OCI-M2 (cell line): Measurements from ENCODE around the gene TOB2.

Experiments used
- DNase-seq: peaks from one replicate; lab custom pipeline; 2025; ENCODE audit not compliant: unreplicated experiment; lab: John Stamatoyannopoulos, UW

Gene TOB2

GRCh38 chr22:41446639-41447434 lies at the start of gene TOB2:
Gene TOB2 (minus strand): TSS chr22:41446801. CDS start chr22:41437345, 9,456 bp downstream.
- DNase-seq: peak; percentile 62

- no peak for DNase-seq
Measured at GRCh38 chr22:41491374-41492100, 44.9 kb upstream of the TOB2 start.

- DNase-seq: no peak
Measured at GRCh38 chr22:41488596-41489385, 42.2 kb upstream of the TOB2 start.

- DNase-seq: no peak
Measured at GRCh38 chr22:41488076-41488475, 41.5 kb upstream of the TOB2 start.

- DNase-seq: no peak
Measured at GRCh38 chr22:41487037-41487935, 40.7 kb upstream of the TOB2 start.

- DNase-seq: no peak
Measured at GRCh38 chr22:41485033-41485432, 38.4 kb upstream of the TOB2 start.

GRCh38 chr22:41482319-41482935 lies 35.8 kb upstream of the TOB2 start:
- DNase-seq: no peak

- DNase-seq: no peak
Measured at GRCh38 chr22:41481925-41482318, 35.3 kb upstream of the TOB2 start.

GRCh38 chr22:41481131-41481830 lies 34.7 kb upstream of the TOB2 start:
- DNase-seq: no peak

- DNase-seq: no peak
Measured at GRCh38 chr22:41480397-41480735, 33.8 kb upstream of the TOB2 start.

GRCh38 chr22:41479671-41480396 lies 33.2 kb upstream of the TOB2 start:
- no peak for DNase-seq

GRCh38 chr22:41478891-41479521 lies 32.4 kb upstream of the TOB2 start:
- DNase-seq: no peak

- no peak for DNase-seq
Measured at GRCh38 chr22:41478473-41478872, 31.9 kb upstream of the TOB2 start.

GRCh38 chr22:41474872-41475451 lies 28.4 kb upstream of the TOB2 start:
- no peak for DNase-seq

- no peak for DNase-seq
Measured at GRCh38 chr22:41471568-41471967, 25.0 kb upstream of the TOB2 start.

- no peak for DNase-seq
Measured at GRCh38 chr22:41470886-41471285, 24.3 kb upstream of the TOB2 start.

- DNase-seq: no peak
Measured at GRCh38 chr22:41469218-41469851, 22.7 kb upstream of the TOB2 start.
